Measurements from ENCODE around the gene RNU4-1.

DNA sequence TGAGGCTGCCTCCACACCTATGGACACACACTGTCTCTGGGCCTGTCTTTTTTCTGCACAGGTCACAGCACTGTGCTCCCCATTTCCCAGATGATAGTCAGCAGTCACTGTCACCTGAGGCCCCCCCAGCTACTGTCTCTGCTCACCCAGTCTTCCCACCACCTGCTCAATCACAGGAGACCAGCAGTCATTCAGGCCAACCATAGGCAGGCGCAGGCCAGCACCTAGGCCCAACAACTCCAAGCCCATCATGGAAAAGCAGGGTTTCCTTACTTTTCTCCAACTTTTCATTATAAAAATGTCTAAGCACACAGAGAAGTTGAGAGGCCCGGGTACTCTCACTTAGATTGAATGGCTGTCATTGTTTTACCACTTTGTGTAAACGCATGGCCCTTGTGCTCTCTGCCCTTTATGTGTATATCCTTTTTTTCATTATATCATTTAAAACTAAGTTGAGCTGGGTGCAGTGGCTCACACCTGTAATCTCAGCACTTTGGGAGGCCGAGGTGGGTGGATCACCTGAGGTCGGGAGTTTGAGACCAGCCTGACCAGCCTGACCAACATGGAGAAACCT, 34.6 kb downstream of the RNU4-1 start:
- TF ChIP-seq CEBPB (IDR thresholded peaks at IDR 0.05; ENCODE audit: low read depth, low read length): no peak
- TF ChIP-seq, protein P1, sequence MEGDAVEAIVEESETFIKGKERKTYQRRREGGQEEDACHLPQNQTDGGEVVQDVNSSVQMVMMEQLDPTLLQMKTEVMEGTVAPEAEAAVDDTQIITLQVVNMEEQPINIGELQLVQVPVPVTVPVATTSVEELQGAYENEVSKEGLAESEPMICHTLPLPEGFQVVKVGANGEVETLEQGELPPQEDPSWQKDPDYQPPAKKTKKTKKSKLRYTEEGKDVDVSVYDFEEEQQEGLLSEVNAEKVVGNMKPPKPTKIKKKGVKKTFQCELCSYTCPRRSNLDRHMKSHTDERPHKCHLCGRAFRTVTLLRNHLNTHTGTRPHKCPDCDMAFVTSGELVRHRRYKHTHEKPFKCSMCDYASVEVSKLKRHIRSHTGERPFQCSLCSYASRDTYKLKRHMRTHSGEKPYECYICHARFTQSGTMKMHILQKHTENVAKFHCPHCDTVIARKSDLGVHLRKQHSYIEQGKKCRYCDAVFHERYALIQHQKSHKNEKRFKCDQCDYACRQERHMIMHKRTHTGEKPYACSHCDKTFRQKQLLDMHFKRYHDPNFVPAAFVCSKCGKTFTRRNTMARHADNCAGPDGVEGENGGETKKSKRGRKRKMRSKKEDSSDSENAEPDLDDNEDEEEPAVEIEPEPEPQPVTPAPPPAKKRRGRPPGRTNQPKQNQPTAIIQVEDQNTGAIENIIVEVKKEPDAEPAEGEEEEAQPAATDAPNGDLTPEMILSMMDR (conservative IDR thresholded peaks at IDR 0.05; ENCODE audit: low read depth, low read length): no peak
- no peak for TF ChIP-seq POLR2A (IDR thresholded peaks at IDR 0.05; ENCODE audit: low read depth, low read length)
- TF ChIP-seq USF2 (IDR thresholded peaks at IDR 0.05; ENCODE audit: low read depth, low read length): no peak
- no peak for TF ChIP-seq RCOR1 (IDR thresholded peaks at IDR 0.05; ENCODE audit: insufficient replicate concordance, low read length)
- no peak for TF ChIP-seq RFX5 (IDR thresholded peaks at IDR 0.05; ENCODE audit: low read depth, low read length)
- TF ChIP-seq RAD21 (IDR thresholded peaks at IDR 0.05; ENCODE audit: low read length): no peak
- no peak for TF ChIP-seq MAFK (IDR thresholded peaks at IDR 0.05; ENCODE audit: low read depth, low read length)

All from IMR-90 (cell line).